SJCRH30 (cell line): ENCODE data around the gene SHPK. TPM values are rescaled to one million over a fixed set of nuclear protein-coding genes. Genes with fewer than 3 reads are reported as not detected.
A peak's percentile ranks its signal among the peaks of the same experiment; 100 is the strongest.
"Not testable (repeated sequence)": the region's sequence is repeated elsewhere in the genome, so short reads cannot be mapped to it uniquely, and the experiment has no call there.

Experiments
- DNase-seq, 2 experiments: peaks; one replicate each; pipeline ENCODE4 v3.0.0-alpha.2; 2015 to 2020
- H3K27ac ChIP-seq: fragments of 250-450 bp; sonication (Bioruptor Pico); 2 replicates; pipeline ENCODE4 v1.5.1; 2020; ENCODE audit warnings: mild to moderate bottlenecking, moderate library complexity
- H3K27me3 ChIP-seq: fragments of 250-450 bp; sonication (Bioruptor Pico); 2 replicates; pipeline ENCODE4 v1.5.1; 2020; ENCODE audit warnings: mild to moderate bottlenecking, moderate library complexity
- H3K36me3 ChIP-seq: fragments of 250-450 bp; sonication (Bioruptor Pico); 2 replicates; pipeline ENCODE4 v1.5.1; 2020; ENCODE audit warnings: mild to moderate bottlenecking, moderate library complexity
- H3K4me1 ChIP-seq: fragments of 250-450 bp; sonication (Bioruptor Pico); 2 replicates; pipeline ENCODE4 v1.5.1; 2020; ENCODE audit warnings: mild to moderate bottlenecking, moderate library complexity
- H3K4me3 ChIP-seq: fragments of 250-450 bp; sonication (Bioruptor Pico); 2 replicates; pipeline ENCODE4 v1.5.1; 2020; ENCODE audit warnings: mild to moderate bottlenecking, moderate library complexity
- H3K9me3 ChIP-seq: fragments of 250-450 bp; sonication (Bioruptor Pico); replicated peaks from 2 replicates; pipeline ENCODE4 v1.5.1; 2020; ENCODE audit warnings: mild to moderate bottlenecking, moderate library complexity
- total RNA-seq: library from RNA; depleted of rRNA; stranded (reverse); fragments of >200 nt; shearing (Covaris generic); gene quantifications from 2 replicates; pipeline ENCODE4 v1.2.3, GENCODE V29; 2014; rRNA removed

The SHPK gene
- total RNA-seq, 1 experiment from 2014 or later: 12.4 TPM

DNA sequence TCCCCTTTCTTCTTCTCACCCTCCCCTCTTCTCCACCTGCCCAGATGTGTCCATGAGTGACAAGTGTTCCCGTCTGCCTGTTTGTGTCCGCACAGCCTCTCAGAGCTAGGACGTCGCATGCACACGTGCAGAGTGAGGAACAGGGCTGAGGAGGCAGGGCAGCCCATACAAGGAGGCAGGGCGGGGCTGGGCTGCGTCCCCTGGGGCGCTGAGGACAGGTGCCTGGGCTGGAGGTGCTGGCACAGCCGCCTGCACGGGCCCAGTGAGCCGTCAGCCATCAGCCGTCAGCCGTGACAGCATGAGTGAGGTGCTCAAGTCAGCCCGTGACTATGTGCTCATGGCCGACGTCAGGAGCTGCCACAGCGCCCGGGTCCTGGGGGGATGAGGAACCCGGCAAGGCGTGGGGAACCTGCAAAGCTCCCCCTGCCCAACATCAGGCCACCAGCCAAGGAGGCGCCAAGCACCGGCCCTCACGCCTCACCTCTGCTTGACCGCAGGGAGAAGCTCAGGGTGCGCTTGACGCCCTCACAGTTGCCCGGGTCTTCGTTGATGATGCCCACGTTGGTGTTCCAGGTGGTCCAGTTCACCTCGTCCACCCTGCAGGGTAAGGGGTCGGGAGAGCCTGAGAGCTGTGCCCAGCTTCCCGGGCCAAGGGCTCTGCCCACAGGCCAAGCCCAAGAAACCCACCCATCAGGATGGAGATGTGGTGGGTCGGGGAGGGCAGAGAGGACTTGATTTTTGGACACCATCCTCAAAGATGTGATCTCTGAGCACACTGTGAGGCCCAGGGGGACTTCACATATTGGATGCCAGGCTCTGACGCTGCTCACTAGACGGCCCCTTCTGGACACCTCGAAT lies 64.8 kb downstream of the SHPK start:
- no peaks in the 10 kb centered on the region for H3K36me3 ChIP-seq
- no peak overlapping the region for H3K4me3 ChIP-seq
- H3K9me3 ChIP-seq: no peaks in the 10 kb centered on the region
- no peak overlapping the region for H3K27ac ChIP-seq
- no peaks in the 10 kb centered on the region for H3K27me3 ChIP-seq
- H3K4me1 ChIP-seq: no peaks in the 10 kb centered on the region
- DNase-seq: no peak

- Histone ChIP-seq H3K4me3 (no peak overlapping the region), H3K36me3 (no peaks in the 10 kb centered on the region), H3K4me1 (no peaks in the 10 kb centered on the region), H3K27me3 (no peaks in the 10 kb centered on the region), H3K9me3 (no peaks in the 10 kb centered on the region), H3K27ac (no peak overlapping the region)
- DNase-seq: no peak
Observed at GRCh38 chr17:3569534-3570137, 66.4 kb downstream of the SHPK start.

DNA sequence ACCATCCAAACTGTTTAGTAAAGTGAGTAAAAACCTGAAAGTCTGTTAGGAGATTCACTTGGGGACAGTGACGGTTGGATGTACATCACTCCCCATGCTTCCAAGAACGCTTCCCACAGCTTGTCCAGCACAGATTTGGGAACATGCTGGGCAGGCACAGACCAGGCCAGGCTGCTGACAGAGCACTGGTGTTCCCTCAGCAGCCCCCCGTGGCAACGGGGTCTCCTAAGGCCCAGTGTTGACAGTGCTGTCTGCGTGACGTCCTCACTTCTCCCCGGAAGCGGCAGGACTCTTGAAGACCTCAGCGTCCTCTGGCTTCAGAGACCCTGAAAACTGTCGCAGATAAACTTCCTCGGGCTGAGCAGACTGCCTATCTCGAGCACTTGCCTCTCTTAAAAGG lies 69.5 kb downstream of the SHPK start:
- no peak overlapping the region for H3K4me3 ChIP-seq
- no peaks in the 10 kb centered on the region for H3K27me3 ChIP-seq
- H3K36me3 ChIP-seq: no peaks in the 10 kb centered on the region
- no peak for DNase-seq
- no peaks in the 10 kb centered on the region for H3K4me1 ChIP-seq
- H3K9me3 ChIP-seq: no peaks in the 10 kb centered on the region
- H3K27ac ChIP-seq: no peak overlapping the region

DNA sequence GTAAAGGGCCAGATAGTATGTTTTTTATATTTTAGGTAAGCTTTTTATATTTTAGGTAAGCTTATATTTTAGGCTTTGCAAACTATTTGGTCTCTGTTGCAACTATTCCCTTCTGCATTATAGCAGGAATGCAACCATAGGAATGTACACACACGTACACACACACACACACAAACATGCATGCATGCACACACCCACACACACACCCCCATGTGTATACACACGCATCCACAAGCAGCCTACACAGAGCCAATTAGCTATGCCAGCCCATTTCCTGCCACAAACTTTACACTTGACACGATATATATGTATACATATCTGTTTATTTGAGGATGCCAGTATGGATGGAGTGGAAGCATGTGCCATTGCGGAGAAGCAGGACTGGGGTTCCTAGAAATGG lies 70.9 kb downstream of the SHPK start:
- Histone ChIP-seq H3K27me3 (no peaks in the 10 kb centered on the region), H3K27ac (no peak overlapping the region), H3K9me3 (no peaks in the 10 kb centered on the region), H3K4me1 (no peaks in the 10 kb centered on the region), H3K4me3 (no peak overlapping the region), H3K36me3 (no peaks in the 10 kb centered on the region)
- no peak for DNase-seq

DNA sequence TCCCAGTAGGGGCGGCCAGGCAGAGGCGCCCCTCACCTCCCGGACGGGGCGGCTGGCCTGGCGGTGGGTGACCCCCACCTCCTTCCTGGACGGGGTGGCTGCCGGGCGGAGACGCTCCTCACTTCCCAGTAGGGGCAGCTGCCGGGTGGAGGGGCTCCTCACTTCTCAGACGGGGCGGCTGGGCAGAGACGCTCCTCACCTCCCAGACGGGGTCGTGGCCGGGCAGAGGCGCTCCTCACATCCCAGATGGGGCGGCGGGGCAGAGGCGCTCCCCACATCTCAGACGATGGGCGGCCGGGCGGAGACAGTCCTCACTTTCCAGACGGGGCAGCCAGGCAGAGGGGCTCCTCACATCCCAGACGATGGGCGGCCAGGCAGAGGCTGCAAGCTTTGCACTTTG lies 71.8 kb downstream of the SHPK start:
- not testable (repeated sequence) for H3K4me3 ChIP-seq, H3K36me3 ChIP-seq, DNase-seq, H3K4me1 ChIP-seq, H3K27ac ChIP-seq, H3K27me3 ChIP-seq, H3K9me3 ChIP-seq

DNA sequence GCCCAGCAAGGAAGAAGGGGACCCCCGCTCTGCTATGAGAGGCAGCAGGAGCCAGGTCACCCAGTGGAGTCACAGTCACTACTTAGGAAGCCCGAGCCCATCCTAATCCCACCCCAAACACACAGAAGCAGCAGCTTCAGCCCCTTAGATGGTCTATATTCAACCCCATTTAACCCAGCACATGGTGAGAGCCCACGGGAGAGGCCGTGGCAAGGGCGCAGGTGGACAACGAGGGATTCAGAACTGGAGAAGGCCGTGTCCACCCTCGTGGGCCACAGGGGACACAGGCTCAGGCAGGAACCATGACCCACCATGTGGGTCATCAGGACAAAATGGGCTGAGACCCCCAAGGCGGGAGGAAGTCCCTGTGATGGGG lies 76.8 kb downstream of the SHPK start:
- H3K27ac ChIP-seq: peak overlapping the region; percentile 57

DNA sequence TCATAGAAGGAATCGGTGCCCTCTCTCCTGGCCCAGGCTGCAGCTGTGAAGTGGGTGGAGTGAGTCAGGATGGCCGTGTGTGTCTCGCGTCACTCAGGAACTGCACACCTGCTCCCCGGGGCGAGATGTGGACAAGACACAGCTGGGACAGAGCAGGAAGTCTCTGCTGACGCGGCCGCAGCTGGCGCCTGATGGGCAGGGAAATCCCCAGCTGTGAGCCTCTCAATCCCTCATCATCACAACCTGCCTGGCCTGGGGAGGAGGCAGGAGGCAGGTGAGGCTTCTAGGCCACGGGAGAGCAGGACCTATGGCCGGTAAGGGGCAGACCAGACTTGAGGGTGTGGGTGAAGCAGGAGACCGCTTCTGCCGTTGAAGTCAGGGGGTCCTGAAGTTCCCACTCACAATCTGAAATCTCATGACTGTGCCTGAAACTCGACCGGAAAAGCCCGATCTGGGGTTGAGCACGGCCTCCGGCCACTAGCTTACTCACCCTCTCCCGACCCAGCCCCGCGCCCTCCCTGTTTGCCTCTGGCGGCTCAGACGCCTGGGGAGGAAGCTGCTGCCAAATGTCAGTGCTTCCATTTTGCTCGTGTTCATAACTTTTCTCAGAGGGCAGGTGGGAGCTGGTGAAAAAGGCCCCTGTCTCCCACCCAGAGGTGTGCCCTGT lies 77.3 kb downstream of the SHPK start:
- no peaks in the 10 kb centered on the region for H3K36me3 ChIP-seq
- H3K27ac ChIP-seq: peak overlapping the region; percentile 57
- no peaks in the 10 kb centered on the region for H3K27me3 ChIP-seq
- DNase-seq: peak; percentile 61 to 66
- H3K4me3 ChIP-seq: peak overlapping the region; percentile 15; the same call in 1 of the 2 replicates
- H3K4me1 ChIP-seq: peaks cover 19% of the 10 kb centered on the region
- no peaks in the 10 kb centered on the region for H3K9me3 ChIP-seq

More for the DNA sequence above, 76.8 kb downstream of the SHPK start:
- no peaks in the 10 kb centered on the region for H3K36me3 ChIP-seq
- H3K4me3 ChIP-seq: peak overlapping the region; percentile 15; the same call in 1 of the 2 replicates
- no peak for DNase-seq
- no peaks in the 10 kb centered on the region for H3K27me3 ChIP-seq
- peaks cover 19% of the 10 kb centered on the region for H3K4me1 ChIP-seq
- no peaks in the 10 kb centered on the region for H3K9me3 ChIP-seq

Other genes starting within 250 kb of the SHPK start
- 0.08 and 0.16 TPM in 2 replicates for gene OR3A2, start 249.9 kb downstream of the SHPK start, total RNA-seq
- 0.18 and 0.33 TPM in 2 replicates for gene OR1E1, start 237.8 kb downstream of the SHPK start, total RNA-seq
- gene OR3A3, start 224.9 kb downstream of the SHPK start, total RNA-seq: not detected in 2 replicates
- 0.42 TPM in 1 of 2 replicates, not detected in the other for gene OR1E2, start 202.4 kb downstream of the SHPK start, total RNA-seq
- 1.8 and 2.2 TPM in 2 replicates for gene SPATA22, start 164.4 kb downstream of the SHPK start, total RNA-seq
- 0.02 TPM in 1 of 2 replicates, not detected in the other for gene ASPA, start 160.3 kb downstream of the SHPK start, total RNA-seq
- gene TRPV3, start 78.4 kb downstream of the SHPK start, total RNA-seq: 1.6 and 2.0 TPM in 2 replicates
- 3.1 and 4.0 TPM in 2 replicates for gene TRPV1, start 26.8 kb downstream of the SHPK start, total RNA-seq
- 6.0 and 8.1 TPM in 2 replicates for gene CTNS, start 510 bp upstream of the SHPK start, total RNA-seq
- gene TAX1BP3, start 32.3 kb upstream of the SHPK start, total RNA-seq: 27.6 and 28.6 TPM in 2 replicates
- 25.3 and 27.9 TPM in 2 replicates for gene EMC6, start 32.6 kb upstream of the SHPK start, total RNA-seq
- 1.2 and 3.0 TPM in 2 replicates for gene P2RX5, start 59.9 kb upstream of the SHPK start, total RNA-seq
- gene HASPIN, start 87.7 kb upstream of the SHPK start, total RNA-seq: 15.2 and 15.9 TPM in 2 replicates
- gene ITGAE, start 164.9 kb upstream of the SHPK start, total RNA-seq: 31.0 and 31.6 TPM in 2 replicates
- gene NCBP3, start 210.0 kb upstream of the SHPK start, total RNA-seq: 23.3 and 25.4 TPM in 2 replicates